Aorta (tissue), 5 donors: ENCODE measurements around the gene AKR1E2. TPM values are rescaled to one million over a fixed set of nuclear protein-coding genes. Genes with fewer than 3 reads are reported as not detected.
A peak's percentile ranks its signal among the peaks of the same experiment; 100 is the strongest.

Source experiments
- ATAC-seq: fragments of 200-7000 bp; cut with Tn5 transposase; one replicate; pipeline ENCODE4 v1.9.1; 2022; ENCODE audit warnings: moderate library complexity; ENCODE audit not compliant: low FRiP score
- DNase-seq, 2 donors: peaks; one replicate each; pipeline ENCODE4 v3.0.0-alpha.2; 2020
- H3K27ac ChIP-seq, 2 donors: one replicate each; pipeline ENCODE4 v1.5.1; 2013; ENCODE audit warnings: low read length in 2 of 2, mild to moderate bottlenecking in 2 of 2, moderate library complexity in 2 of 2, control low read depth in 1 of 2, inconsistent platforms in 1 of 2, low read depth in 1 of 2
- H3K27me3 ChIP-seq, 2 donors: one replicate each; pipeline ENCODE4 v1.6.1; 2013; ENCODE audit warnings: control low read depth in 1 of 2, low read length in 1 of 2, mild to moderate bottlenecking in 1 of 2, moderate library complexity in 1 of 2; ENCODE audit not compliant: insufficient read depth in 2 of 2, control insufficient read depth in 1 of 2
- H3K36me3 ChIP-seq, 2 donors: one replicate each; pipeline ENCODE4 v1.6.1; 2013; ENCODE audit warnings: control low read depth in 1 of 2, low read length in 1 of 2, mild to moderate bottlenecking in 1 of 2; ENCODE audit not compliant: insufficient read depth in 2 of 2, control insufficient read depth in 1 of 2
- H3K4me1 ChIP-seq, 2 donors: one replicate each; pipeline ENCODE4 v1.6.1; 2013; ENCODE audit warnings: low read length in 2 of 2, control low read depth in 1 of 2, mild to moderate bottlenecking in 1 of 2, moderate library complexity in 1 of 2; ENCODE audit not compliant: insufficient read depth in 2 of 2, control insufficient read depth in 1 of 2
- H3K4me3 ChIP-seq, 2 donors: one replicate each; pipeline ENCODE4 v1.5.1; 2013; ENCODE audit warnings: low read length in 2 of 2, control low read depth in 1 of 2, mild to moderate bottlenecking in 1 of 2
- H3K9me3 ChIP-seq: one replicate; pipeline ENCODE4 v1.6.1; 2013; ENCODE audit warnings: mild to moderate bottlenecking, low read length; ENCODE audit not compliant: control insufficient read depth
- WGBS, 2 donors: extraction: QIAGEN DNeasy Blood & Tissue Kit; methylation state at CpG; one replicate each; pipeline ENCODE4 v1.1.7; 2013; 5-methylcytosine and 5-hydroxymethylcytosine counted together
- intact Hi-C, 2 donors: fragments of 100-400 bp; cut with DNase I; formaldehyde crosslinking; loops; one replicate each; pipeline versions ENCODE4 v1.14.2 to v1.15.0; 2022
- polyA plus RNA-seq, 2 donors: library from polyadenylated mRNA; stranded (reverse); fragments of 200-250 nt; gene quantifications; one replicate each; pipeline ENCODE4 v1.2.3, GENCODE V29; 2013
- total RNA-seq, 2 donors: library from RNA; stranded (reverse); fragmentation: NEBNext Ultra II Directional; extraction: Animal tissue kit (Norgen Biotek cat#: 25700); gene quantifications; one replicate each; pipeline ENCODE4 v1.2.1, GENCODE V29; 2021
- donor health status: healthy with polysubstance abuse.
- donor health status: Bipolar disorder and iron deficiency.
- donor health status: DM: no; HTN: no; CAD: no.
- donor health status: DM: no; HTN: no; CAD: no.
- donor health status: DM: yes; HTN: yes; CAD: no.

The AKR1E2 gene
- total and polyA plus RNA-seq, 4 donors = 4.9 to 20.8 (median 8.0) TPM

- intact Hi-C loops = loop anchor here (2.0 to 10.0 kb wide), 5 partner anchors 85 to 533 kb away; partner anchors contain the start of gene AKR1C3 (in 2 of the 2)
- H3K27me3 ChIP-seq = no peaks in the 10 kb centered on the region
- ATAC-seq = peak; percentile 9
- peak in 1 of 2 donors; percentile 59 for DNase-seq
- H3K4me3 ChIP-seq = no peak overlapping the region
- peak overlapping the region in 1 of 2 donors; percentile 54 for H3K27ac ChIP-seq
- H3K4me1 ChIP-seq = no peaks in the 10 kb centered on the region
- H3K36me3 ChIP-seq = no peaks in the 10 kb centered on the region
- H3K9me3 ChIP-seq = no peaks in the 10 kb centered on the region
- 12 to 20% methylated on average over 6 of the region's 6 CpGs for WGBS, 2 donors
Observed at GRCh38 chr10:4851846-4852245, 25.8 kb downstream of the AKR1E2 start.

GRCh38 chr10:4865945-4866661 lies 40.1 kb downstream of the AKR1E2 start:
- no peak overlapping the region for H3K27ac ChIP-seq
- ATAC-seq (no peak), DNase-seq (no peak)
- WGBS, 2 donors = 68 to 73% methylated on average over 7 of the region's 7 CpGs
- H3K4me3 ChIP-seq = no peak overlapping the region
- H3K4me1 ChIP-seq = peaks cover 3 to 5% of the 10 kb centered on the region in 2 donors
- intact Hi-C loops = no loop called here
- H3K36me3 ChIP-seq = no peaks in the 10 kb centered on the region
- no peaks in the 10 kb centered on the region for H3K9me3 ChIP-seq
- no peaks in the 10 kb centered on the region for H3K27me3 ChIP-seq

GRCh38 chr10:4867109-4867519 lies 41.1 kb downstream of the AKR1E2 start:
- no peaks in the 10 kb centered on the region for H3K9me3 ChIP-seq
- no peak for DNase-seq
- intact Hi-C loops = no loop called here
- peaks cover 3 to 5% of the 10 kb centered on the region in 2 donors for H3K4me1 ChIP-seq
- H3K36me3 ChIP-seq = no peaks in the 10 kb centered on the region
- WGBS, 2 donors = 48 to 54% methylated on average over 2 of the region's 2 CpGs
- no peaks in the 10 kb centered on the region for H3K27me3 ChIP-seq
- no peak overlapping the region for H3K4me3 ChIP-seq
- H3K27ac ChIP-seq = peak overlapping the region in 1 of 2 donors; percentile 10
- no peak for ATAC-seq

DNA sequence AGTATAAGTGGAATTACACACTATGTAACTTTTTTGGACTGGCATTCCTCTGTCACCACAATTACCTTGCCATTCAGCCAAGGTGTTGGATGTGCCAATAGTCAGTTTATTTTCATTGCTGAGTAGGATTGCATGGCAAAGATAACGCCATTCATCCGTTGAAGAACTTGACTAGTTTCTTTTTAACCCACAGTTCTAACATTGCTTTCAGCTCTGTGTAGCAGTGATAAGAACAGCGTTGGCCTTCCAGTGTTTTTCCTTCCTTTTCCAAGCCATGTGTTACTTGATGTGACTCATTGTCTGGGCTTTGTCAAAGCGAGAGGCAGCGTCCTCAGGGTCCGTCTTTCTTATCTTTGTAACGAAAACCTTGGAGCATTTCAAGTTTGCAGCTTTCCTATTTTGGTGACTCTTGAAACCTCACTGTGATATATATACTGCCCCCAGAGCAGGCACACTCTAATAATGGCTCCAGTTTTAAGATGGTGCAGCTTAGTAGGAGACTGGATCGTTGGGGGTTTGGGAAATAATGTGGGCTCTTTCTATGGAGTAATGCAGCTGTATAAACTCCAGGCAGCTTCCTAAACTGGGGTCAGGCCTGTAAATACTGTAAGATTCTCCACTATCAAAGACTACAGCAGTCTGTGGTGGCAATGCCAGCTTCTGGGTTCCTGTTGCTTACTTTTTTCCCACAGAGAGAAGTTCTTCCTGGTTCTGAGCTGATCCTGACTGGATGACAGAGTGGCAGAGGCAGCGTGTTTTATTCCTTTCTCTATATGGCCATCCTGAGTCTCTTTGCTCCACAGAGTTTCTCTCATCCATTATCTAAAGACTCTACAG lies 41.7 kb downstream of the AKR1E2 start:
- WGBS, 2 donors = 15 to 16% methylated on average over 9 of the region's 9 CpGs
- Histone ChIP-seq H3K27me3 (no peaks in the 10 kb centered on the region), H3K4me1 (peaks cover 3 to 5% of the 10 kb centered on the region in 2 donors), H3K9me3 (no peaks in the 10 kb centered on the region), H3K27ac (peak overlapping the region in 1 of 2 donors; percentile 10), H3K4me3 (no peak overlapping the region), H3K36me3 (no peaks in the 10 kb centered on the region)
- DNase-seq = no peak
- intact Hi-C loops = no loop called here
- ATAC-seq = peak; percentile 83

DNA sequence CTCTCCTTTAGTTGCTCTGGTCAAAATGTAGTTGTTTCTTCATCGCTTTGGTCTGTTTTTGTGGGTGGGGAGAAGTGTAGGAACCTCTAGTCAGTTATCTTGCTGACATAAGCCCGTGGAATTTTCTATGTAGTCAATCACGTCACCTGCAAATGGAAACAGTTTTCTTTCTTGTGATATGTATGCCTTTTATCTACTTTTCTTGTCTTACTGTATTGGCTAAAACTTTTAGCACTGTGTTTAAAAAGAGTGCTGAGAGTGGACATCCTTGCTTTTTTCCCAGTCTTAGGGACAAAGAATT lies 42.3 kb downstream of the AKR1E2 start:
- no peaks in the 10 kb centered on the region for H3K27me3 ChIP-seq
- H3K27ac ChIP-seq = no peak overlapping the region
- intact Hi-C loops = no loop called here
- H3K4me3 ChIP-seq = no peak overlapping the region
- no peaks in the 10 kb centered on the region for H3K36me3 ChIP-seq
- DNase-seq = no peak
- 80 to 85% methylated on average over 3 of the region's 3 CpGs for WGBS, 2 donors
- ATAC-seq = no peak
- peaks cover 3 to 5% of the 10 kb centered on the region in 2 donors for H3K4me1 ChIP-seq
- H3K9me3 ChIP-seq = no peaks in the 10 kb centered on the region

- H3K27ac ChIP-seq = no peak overlapping the region
- ATAC-seq (no peak), DNase-seq (no peak)
- H3K27me3 ChIP-seq = no peaks in the 10 kb centered on the region
- H3K9me3 ChIP-seq = no peaks in the 10 kb centered on the region
- no peak overlapping the region for H3K4me3 ChIP-seq
- 86 to 92% methylated on average over 2 of the region's 2 CpGs for WGBS, 2 donors
- no peaks in the 10 kb centered on the region for H3K36me3 ChIP-seq
- intact Hi-C loops = no loop called here
- H3K4me1 ChIP-seq = no peaks in the 10 kb centered on the region
Observed at GRCh38 chr10:4882704-4883078, 56.7 kb downstream of the AKR1E2 start.

DNA sequence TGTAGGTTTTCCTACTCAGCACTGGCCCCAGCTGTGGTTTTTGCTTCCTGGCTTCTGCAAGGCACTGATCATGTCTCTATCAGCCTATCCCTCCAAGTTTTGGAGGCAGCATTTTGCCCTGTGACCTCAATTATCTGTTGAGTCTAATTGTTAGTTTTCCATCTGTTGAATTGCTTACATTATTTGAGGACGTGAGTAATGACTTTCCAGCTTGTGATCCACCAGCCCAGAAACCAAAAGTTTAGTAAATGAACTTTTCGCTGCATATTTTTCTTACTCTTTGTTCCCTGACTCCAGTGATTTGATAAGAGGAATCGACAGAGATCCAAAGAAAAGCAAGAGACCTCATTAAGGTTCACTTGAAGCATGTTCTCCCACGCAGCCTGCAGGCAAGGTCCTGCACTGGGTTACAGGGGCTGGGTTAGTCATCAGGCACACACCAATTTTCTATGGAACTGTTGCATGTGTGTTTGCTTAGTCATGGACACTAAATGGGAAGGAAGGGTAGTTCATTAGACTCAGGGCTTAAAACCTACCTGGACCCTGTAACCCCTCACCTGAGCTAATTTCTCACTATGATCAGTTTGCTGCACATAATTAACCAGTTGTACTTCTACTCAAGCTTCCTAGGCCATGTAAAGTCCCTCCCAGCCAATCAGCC lies 57.2 kb downstream of the AKR1E2 start:
- no peak for ATAC-seq
- no peaks in the 10 kb centered on the region for H3K36me3 ChIP-seq
- intact Hi-C loops = no loop called here
- H3K4me3 ChIP-seq = no peak overlapping the region
- no peaks in the 10 kb centered on the region for H3K9me3 ChIP-seq
- H3K27me3 ChIP-seq = no peaks in the 10 kb centered on the region
- 47 to 50% methylated on average over 4 of the region's 4 CpGs for WGBS, 2 donors
- DNase-seq = no peak
- H3K4me1 ChIP-seq = no peaks in the 10 kb centered on the region
- H3K27ac ChIP-seq = no peak overlapping the region

DNA sequence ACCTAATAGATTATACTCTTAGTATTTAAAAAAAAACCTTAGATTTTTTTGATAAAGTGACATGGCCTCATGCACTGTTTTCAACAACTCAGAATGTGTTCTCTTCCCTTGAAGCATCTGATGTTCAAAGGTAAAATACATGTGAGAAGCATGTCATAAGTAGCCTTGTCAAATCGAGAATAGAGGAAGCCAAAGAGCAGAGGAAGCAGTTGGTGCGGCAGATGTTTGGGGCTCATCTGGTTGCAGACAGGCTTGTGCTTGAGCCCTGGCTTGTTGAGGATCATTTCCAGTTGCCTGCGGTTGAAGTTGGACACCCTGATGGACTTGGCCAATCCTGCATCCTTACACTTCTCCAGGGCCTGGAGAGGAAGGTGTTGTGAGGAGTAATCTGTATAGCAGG lies 59.2 kb downstream of the AKR1E2 start:
- intact Hi-C loops = no loop called here
- DNase-seq = no peak

More for the DNA sequence above, 59.2 kb downstream of the AKR1E2 start:
- H3K9me3 ChIP-seq = no peaks in the 10 kb centered on the region
- no peaks in the 10 kb centered on the region for H3K27me3 ChIP-seq
- H3K27ac ChIP-seq = no peak overlapping the region
- H3K4me3 ChIP-seq = no peak overlapping the region
- no peaks in the 10 kb centered on the region for H3K36me3 ChIP-seq
- H3K4me1 ChIP-seq = no peaks in the 10 kb centered on the region
- no peak for ATAC-seq
- 63% methylated on average over 3 of the region's 3 CpGs for WGBS, 2 donors
